Stimulated activated CD4-positive, alpha-beta T cell treated with anti-CD3 and anti-CD28 coated beads, Interleukin-1b, Interleukin-23, amount 100 ng/mL, for 24 hours (primary cell): ENCODE measurements around the gene OLFML1.

Experiments
- DNase-seq, 4 experiments: peaks; one replicate each; pipeline ENCODE4 v3.0.0-alpha.2; 2020; ENCODE audit warnings: low read depth in 4 of 4, low spot score in 1 of 4

Gene OLFML1

GRCh38 chr11:7559398-7560283 is 74.3 kb downstream of the OLFML1 start:
- no peak for DNase-seq
